Neural cell (in vitro differentiated cells): ENCODE data around the gene MYO18B. TPM values are rescaled to one million over a fixed set of nuclear protein-coding genes. Genes with fewer than 3 reads are reported as not detected.

Experiments
- H2AFZ ChIP-seq: fragments of 200-600, 300-800 bp; sonication (generic), shearing (Covaris generic); 2 replicates; pipeline ENCODE4 v1.6.0; 2014; ENCODE audit warnings: low read depth, mild to moderate bottlenecking, antibody characterized with exemption, low read length, moderate library complexity
- H3F3A ChIP-seq: fragments of 200-600 bp; shearing (Covaris generic); 2 replicates; pipeline ENCODE4 v1.6.1; 2016; ENCODE audit warnings: mild to moderate bottlenecking, moderate library complexity, mixed read lengths, antibody characterized with exemption, low read length; ENCODE audit not compliant: insufficient read depth, poor library complexity, severe bottlenecking
- H3K27ac ChIP-seq: fragments of 200-600, 300-800 bp; sonication (generic), shearing (Covaris generic); 2 replicates; pipeline ENCODE4 v1.5.1; 2014; ENCODE audit warnings: mild to moderate bottlenecking, low read length, moderate library complexity
- H3K27me3 ChIP-seq: fragments of 300-800, 200-600 bp; sonication (generic), shearing (Covaris generic); 2 replicates; pipeline ENCODE4 v1.6.0; 2014; ENCODE audit warnings: mild to moderate bottlenecking, low read depth, low read length, moderate library complexity; ENCODE audit not compliant: insufficient read depth
- H3K36me3 ChIP-seq: fragments of 300-800, 200-600 bp; sonication (generic), shearing (Covaris generic); 2 replicates; pipeline ENCODE4 v1.5.1; 2014; ENCODE audit warnings: mild to moderate bottlenecking, antibody characterized with exemption, low read length, moderate library complexity; ENCODE audit not compliant: insufficient read depth
- H3K4me2 ChIP-seq: fragments of 300-800, 200-600 bp; sonication (generic), shearing (Covaris generic); 2 replicates; pipeline ENCODE4 v1.6.0; 2014; ENCODE audit warnings: mild to moderate bottlenecking, low read length
- H3K4me3 ChIP-seq: fragments of 300-800, 200-600 bp; sonication (generic), shearing (Covaris generic); 2 replicates; pipeline ENCODE4 v1.5.1; 2014; ENCODE audit warnings: mild to moderate bottlenecking, low read length, moderate library complexity
- H3K79me2 ChIP-seq: fragments of 200-600 bp; shearing (Covaris generic); replicated peaks from 2 replicates; pipeline ENCODE4 v1.6.0; 2014; ENCODE audit warnings: mild to moderate bottlenecking, low read length, moderate library complexity; ENCODE audit not compliant: insufficient read depth
- H3K9ac ChIP-seq: fragments of 300-800, 200-600 bp; sonication (generic), shearing (Covaris generic); 2 replicates; pipeline ENCODE4 v1.6.1; 2016; ENCODE audit warnings: mild to moderate bottlenecking, low read length, mixed read lengths
- H3K9me2 ChIP-seq: fragments of 200-600 bp; shearing (Covaris generic); 2 replicates; pipeline ENCODE4 v1.6.1; 2016; ENCODE audit warnings: mild to moderate bottlenecking, low read length, mixed read lengths; ENCODE audit not compliant: insufficient read depth
- H3K9me3 ChIP-seq: fragments of 200-600, 300-800 bp; sonication (generic), shearing (Covaris generic); 2 replicates; pipeline ENCODE4 v1.6.1; 2016; ENCODE audit warnings: mild to moderate bottlenecking, mixed run types, low read length, moderate library complexity, mixed read lengths
- H4K20me1 ChIP-seq: fragments of 200-600 bp; shearing (Covaris generic); 2 replicates; pipeline ENCODE4 v1.6.1; 2016; ENCODE audit warnings: mild to moderate bottlenecking, mixed run types; ENCODE audit not compliant: insufficient read depth
- EP300 ChIP-seq: fragments of 450-650 bp; conservative IDR thresholded peaks from 2 replicates; pipeline ENCODE4 v1.6.1; 2014; ENCODE audit warnings: antibody characterized with exemption, mild to moderate bottlenecking, moderate library complexity; ENCODE audit not compliant: poor library complexity, severe bottlenecking
- EZH2 ChIP-seq: fragments of 200-600, 300-800 bp; shearing (Covaris generic), sonication (generic); IDR thresholded peaks from 2 replicates; pipeline ENCODE4 v1.6.1; 2014; ENCODE audit warnings: antibody characterized with exemption, low read length, borderline replicate concordance, mild to moderate bottlenecking; ENCODE audit not compliant: insufficient read depth, poor library complexity, severe bottlenecking
- MXI1 ChIP-seq: fragments of 450-650 bp; conservative IDR thresholded peaks from 2 replicates; pipeline ENCODE4 v1.6.1; 2014; ENCODE audit warnings: antibody characterized with exemption, mild to moderate bottlenecking; ENCODE audit not compliant: poor library complexity, severe bottlenecking
- POLR2AphosphoS5 ChIP-seq: IDR thresholded peaks from 2 replicates; pipeline ENCODE4 v1.6.1; 2012
- RAD21 ChIP-seq: fragments of 450-650 bp; conservative IDR thresholded peaks from 2 replicates; pipeline ENCODE4 v1.6.1; 2014; ENCODE audit warnings: antibody characterized with exemption, mild to moderate bottlenecking, moderate library complexity
- SMC3 ChIP-seq: fragments of 450-650 bp; conservative IDR thresholded peaks from 2 replicates; pipeline ENCODE4 v1.6.1; 2014; ENCODE audit warnings: antibody characterized with exemption, mild to moderate bottlenecking, moderate library complexity; ENCODE audit not compliant: poor library complexity
- TAF1 ChIP-seq: IDR thresholded peaks from 2 replicates; pipeline ENCODE4 v1.6.1; 2012; ENCODE audit warnings: low read depth
- polyA plus RNA-seq: library from polyadenylated mRNA; depleted of rRNA; stranded (reverse); fragments of >200 nt; gene quantifications from 2 replicates; pipeline ENCODE4 v1.2.3, GENCODE V29; 2014
- TF ChIP-seq, protein P1 (sequence below): IDR thresholded peaks from 2 replicates; pipeline ENCODE4 v1.6.1; 2012; ENCODE audit warnings: borderline replicate concordance
- TF ChIP-seq, protein P2 (sequence below): fragments of 450-650 bp; IDR thresholded peaks from 2 replicates; pipeline ENCODE4 v1.5.1; 2014; ENCODE audit warnings: antibody characterized with exemption, mild to moderate bottlenecking, moderate library complexity; ENCODE audit not compliant: poor library complexity, severe bottlenecking

MYO18B gene
- polyA plus RNA-seq, 1 donor from 2014 or later = 0.71 TPM

DNA sequence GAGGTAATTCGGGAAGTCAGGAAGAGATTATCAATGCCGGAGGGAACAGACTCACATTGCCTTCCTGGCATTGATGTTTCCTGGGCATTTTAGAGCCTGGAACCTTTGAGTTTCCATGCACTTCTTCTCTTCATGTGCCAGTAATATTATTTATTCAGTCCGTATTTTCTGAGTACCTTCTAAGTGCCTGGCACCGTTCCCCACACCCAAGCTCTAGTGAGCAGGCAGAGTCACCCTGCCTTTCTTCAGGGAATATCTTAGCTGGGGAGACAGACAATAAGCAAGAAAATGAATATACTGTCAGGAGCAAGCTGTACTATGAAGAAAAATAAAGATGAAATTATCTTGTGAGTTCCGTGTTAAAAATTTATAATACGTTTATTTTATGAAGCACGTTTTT, 291.1 kb downstream of the MYO18B start:
- H2AFZ ChIP-seq = no peak overlapping the region
- no peaks in the 10 kb centered on the region for H3K36me3 ChIP-seq
- no peak overlapping the region for H3K4me3 ChIP-seq
- no peaks in the 10 kb centered on the region for H3K9me2 ChIP-seq
- H3K79me2 ChIP-seq = no peaks in the 10 kb centered on the region
- H3K9me3 ChIP-seq = no peaks in the 10 kb centered on the region
- no peak overlapping the region for H3K27ac ChIP-seq
- no peaks in the 10 kb centered on the region for H3F3A ChIP-seq
- no peak overlapping the region for H3K4me2 ChIP-seq
- H3K9ac ChIP-seq = no peak overlapping the region
- no peaks in the 10 kb centered on the region for H4K20me1 ChIP-seq
- no peaks in the 10 kb centered on the region for H3K27me3 ChIP-seq
- TF ChIP-seq, protein P1, sequence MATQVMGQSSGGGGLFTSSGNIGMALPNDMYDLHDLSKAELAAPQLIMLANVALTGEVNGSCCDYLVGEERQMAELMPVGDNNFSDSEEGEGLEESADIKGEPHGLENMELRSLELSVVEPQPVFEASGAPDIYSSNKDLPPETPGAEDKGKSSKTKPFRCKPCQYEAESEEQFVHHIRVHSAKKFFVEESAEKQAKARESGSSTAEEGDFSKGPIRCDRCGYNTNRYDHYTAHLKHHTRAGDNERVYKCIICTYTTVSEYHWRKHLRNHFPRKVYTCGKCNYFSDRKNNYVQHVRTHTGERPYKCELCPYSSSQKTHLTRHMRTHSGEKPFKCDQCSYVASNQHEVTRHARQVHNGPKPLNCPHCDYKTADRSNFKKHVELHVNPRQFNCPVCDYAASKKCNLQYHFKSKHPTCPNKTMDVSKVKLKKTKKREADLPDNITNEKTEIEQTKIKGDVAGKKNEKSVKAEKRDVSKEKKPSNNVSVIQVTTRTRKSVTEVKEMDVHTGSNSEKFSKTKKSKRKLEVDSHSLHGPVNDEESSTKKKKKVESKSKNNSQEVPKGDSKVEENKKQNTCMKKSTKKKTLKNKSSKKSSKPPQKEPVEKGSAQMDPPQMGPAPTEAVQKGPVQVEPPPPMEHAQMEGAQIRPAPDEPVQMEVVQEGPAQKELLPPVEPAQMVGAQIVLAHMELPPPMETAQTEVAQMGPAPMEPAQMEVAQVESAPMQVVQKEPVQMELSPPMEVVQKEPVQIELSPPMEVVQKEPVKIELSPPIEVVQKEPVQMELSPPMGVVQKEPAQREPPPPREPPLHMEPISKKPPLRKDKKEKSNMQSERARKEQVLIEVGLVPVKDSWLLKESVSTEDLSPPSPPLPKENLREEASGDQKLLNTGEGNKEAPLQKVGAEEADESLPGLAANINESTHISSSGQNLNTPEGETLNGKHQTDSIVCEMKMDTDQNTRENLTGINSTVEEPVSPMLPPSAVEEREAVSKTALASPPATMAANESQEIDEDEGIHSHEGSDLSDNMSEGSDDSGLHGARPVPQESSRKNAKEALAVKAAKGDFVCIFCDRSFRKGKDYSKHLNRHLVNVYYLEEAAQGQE = no peak
- TF ChIP-seq TAF1 = no peak
- TF ChIP-seq, protein P2, sequence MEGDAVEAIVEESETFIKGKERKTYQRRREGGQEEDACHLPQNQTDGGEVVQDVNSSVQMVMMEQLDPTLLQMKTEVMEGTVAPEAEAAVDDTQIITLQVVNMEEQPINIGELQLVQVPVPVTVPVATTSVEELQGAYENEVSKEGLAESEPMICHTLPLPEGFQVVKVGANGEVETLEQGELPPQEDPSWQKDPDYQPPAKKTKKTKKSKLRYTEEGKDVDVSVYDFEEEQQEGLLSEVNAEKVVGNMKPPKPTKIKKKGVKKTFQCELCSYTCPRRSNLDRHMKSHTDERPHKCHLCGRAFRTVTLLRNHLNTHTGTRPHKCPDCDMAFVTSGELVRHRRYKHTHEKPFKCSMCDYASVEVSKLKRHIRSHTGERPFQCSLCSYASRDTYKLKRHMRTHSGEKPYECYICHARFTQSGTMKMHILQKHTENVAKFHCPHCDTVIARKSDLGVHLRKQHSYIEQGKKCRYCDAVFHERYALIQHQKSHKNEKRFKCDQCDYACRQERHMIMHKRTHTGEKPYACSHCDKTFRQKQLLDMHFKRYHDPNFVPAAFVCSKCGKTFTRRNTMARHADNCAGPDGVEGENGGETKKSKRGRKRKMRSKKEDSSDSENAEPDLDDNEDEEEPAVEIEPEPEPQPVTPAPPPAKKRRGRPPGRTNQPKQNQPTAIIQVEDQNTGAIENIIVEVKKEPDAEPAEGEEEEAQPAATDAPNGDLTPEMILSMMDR = no peak
- no peak for TF ChIP-seq EP300
- TF ChIP-seq RAD21 = no peak
- TF ChIP-seq POLR2AphosphoS5 = no peak
- TF ChIP-seq MXI1 = no peak
- no peak for TF ChIP-seq EZH2
- no peak for TF ChIP-seq SMC3

DNA sequence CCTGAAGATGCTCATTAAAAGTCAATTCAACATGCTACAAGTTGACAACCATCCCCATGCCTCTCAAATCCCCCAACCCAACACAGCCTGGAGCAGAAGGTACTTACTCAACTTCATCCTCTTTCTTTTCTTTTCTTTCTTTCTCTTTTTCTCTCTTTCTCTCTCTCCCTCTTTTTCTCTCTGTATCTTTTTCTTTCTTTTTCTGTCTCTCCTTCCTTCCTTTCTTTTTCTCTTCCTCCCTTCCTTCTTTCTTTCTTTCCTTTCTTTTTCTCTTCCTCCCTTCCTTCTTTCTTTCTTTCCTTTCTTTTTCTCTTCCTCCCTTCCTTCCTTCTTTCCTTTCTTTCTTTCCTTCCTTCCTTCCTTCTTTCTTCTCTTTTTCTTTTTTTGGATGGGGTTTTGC, 291.6 kb downstream of the MYO18B start:
- Histone ChIP-seq H3K9me3 (no peaks in the 10 kb centered on the region), H3K4me2 (no peak overlapping the region), H4K20me1 (no peaks in the 10 kb centered on the region), H3K27me3 (no peaks in the 10 kb centered on the region), H3F3A (no peaks in the 10 kb centered on the region), H3K79me2 (no peaks in the 10 kb centered on the region), H3K36me3 (no peaks in the 10 kb centered on the region), H3K9me2 (no peaks in the 10 kb centered on the region), H3K9ac (no peak overlapping the region), H2AFZ (no peak overlapping the region), H3K27ac (no peak overlapping the region), H3K4me3 (no peak overlapping the region)
- TF ChIP-seq POLR2AphosphoS5 (no peak), EZH2 (no peak), EP300 (no peak), TAF1 (no peak), RAD21 (no peak), SMC3 (no peak)
- TF ChIP-seq, protein P2 = no peak
- TF ChIP-seq, protein P1 = no peak
